ENCODE results near the gene TAF11L5. TPM values are rescaled to one million over a fixed set of nuclear protein-coding genes. Genes with fewer than 3 reads are reported as not detected.

Gene TAF11L5
- total RNA-seq, 1 donor from 2014 or later = not detected

Other genes starting within 250 kb of the TAF11L5 start
- gene TAF11L2, start 27.0 kb upstream of the TAF11L5 start, total RNA-seq = not detected
- gene TAF11L3, start 6.9 kb upstream of the TAF11L5 start, total RNA-seq = not detected
- not detected for gene TAF11L4, start 3.4 kb upstream of the TAF11L5 start, total RNA-seq
- gene TAF11L6, start 3.4 kb downstream of the TAF11L5 start, total RNA-seq = not detected
- not detected for gene TAF11L7, start 60.5 kb downstream of the TAF11L5 start, total RNA-seq
- gene TAF11L8, start 65.7 kb downstream of the TAF11L5 start, total RNA-seq = not detected
- not detected for gene TAF11L9, start 69.2 kb downstream of the TAF11L5 start, total RNA-seq
- gene TAF11L10, start 72.6 kb downstream of the TAF11L5 start, total RNA-seq = not detected
- not detected for gene TAF11L11, start 78.9 kb downstream of the TAF11L5 start, total RNA-seq
- not detected for gene TAF11L12, start 85.2 kb downstream of the TAF11L5 start, total RNA-seq
- gene TAF11L13, start 106.9 kb downstream of the TAF11L5 start, total RNA-seq = not detected
- not detected for gene TAF11L14, start 109.2 kb downstream of the TAF11L5 start, total RNA-seq

All from mucosa of gallbladder (tissue), 1 donor.